Cardiac fibroblast (primary cell): ENCODE results near the gene DDX6.
"Not testable (repeated sequence)": the region's sequence is repeated elsewhere in the genome, so short reads cannot be mapped to it uniquely, and the experiment has no call there.

Experiments used
- DNase-seq, 2 donors: peaks; one replicate each; pipeline versions ENCODE4 v3.0.0 to v3.0.0-alpha.2; 2010; ENCODE audit warnings: low read depth in 2 of 2
- H3K4me3 ChIP-seq, 2 donors: replicated peaks in 1 of 2; 1 replicate in 1 of 2; 2 replicates in 1 of 2; pipeline ENCODE4 v1.5.1; 2011; ENCODE audit warnings: low read depth in 2 of 2, low read length in 2 of 2, mild to moderate bottlenecking in 2 of 2, moderate library complexity in 1 of 2
- CTCF ChIP-seq: IDR thresholded peaks from one replicate; pipeline ENCODE4 v1.5.1; 2011; ENCODE audit warnings: low read depth, mild to moderate bottlenecking, low read length, inconsistent platforms

The DDX6 gene

DNA sequence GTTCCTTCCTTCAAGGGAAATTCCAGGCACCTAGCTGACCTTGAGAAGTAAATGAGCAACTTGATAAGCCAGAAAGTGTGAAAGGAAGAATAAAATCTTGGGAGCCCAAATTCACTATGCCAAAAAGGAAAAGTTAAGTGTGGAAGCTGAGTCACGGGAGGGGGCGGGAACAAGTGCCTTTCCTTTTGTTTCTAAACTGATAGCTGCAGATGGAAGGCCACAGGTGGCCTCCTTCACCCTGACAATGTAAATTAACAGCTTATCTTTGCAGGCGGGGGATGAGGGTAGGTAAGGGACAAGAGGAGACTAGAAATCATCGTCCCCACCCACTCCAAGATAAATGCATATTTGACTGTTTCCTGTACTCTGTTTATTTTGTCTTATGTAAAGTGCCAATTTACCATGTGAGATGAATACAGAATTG, 75.1 kb downstream of the DDX6 start:
- DNase-seq = peak in 1 of 2 donors; percentile 16
- no peak for TF ChIP-seq CTCF
- H3K4me3 ChIP-seq = no peak overlapping the region

DNA sequence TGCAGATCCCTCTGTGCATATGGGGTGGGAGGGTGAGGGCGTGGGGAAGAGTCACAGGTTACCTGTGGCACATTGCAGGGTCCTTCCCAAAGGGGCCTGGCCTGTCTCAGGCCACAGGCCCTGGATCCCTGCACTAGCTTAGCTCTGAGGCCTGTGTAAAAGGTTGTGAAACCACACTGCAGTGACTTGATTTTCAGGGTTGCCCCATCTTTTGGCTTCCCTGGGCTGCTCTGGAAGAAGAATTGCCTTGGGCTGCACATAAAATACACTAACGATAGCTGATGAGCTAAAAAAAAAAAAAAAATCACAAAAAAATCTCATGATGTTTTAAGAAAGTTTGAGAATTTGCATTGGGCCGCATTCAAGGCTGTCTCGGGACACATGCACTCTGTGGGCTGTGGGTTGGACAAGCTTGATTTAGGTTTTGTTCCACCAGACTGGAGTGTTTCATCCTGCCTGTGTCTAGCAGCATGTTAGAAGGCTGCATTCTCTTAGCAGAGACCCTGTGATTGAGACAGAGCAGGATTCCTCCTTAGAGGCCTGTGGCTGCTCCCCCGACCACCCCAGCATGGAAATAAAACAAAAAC, 75.6 kb downstream of the DDX6 start:
- TF ChIP-seq CTCF = no peak
- no peak overlapping the region for H3K4me3 ChIP-seq
- peak in 1 of 2 donors; percentile 52 for DNase-seq

DNA sequence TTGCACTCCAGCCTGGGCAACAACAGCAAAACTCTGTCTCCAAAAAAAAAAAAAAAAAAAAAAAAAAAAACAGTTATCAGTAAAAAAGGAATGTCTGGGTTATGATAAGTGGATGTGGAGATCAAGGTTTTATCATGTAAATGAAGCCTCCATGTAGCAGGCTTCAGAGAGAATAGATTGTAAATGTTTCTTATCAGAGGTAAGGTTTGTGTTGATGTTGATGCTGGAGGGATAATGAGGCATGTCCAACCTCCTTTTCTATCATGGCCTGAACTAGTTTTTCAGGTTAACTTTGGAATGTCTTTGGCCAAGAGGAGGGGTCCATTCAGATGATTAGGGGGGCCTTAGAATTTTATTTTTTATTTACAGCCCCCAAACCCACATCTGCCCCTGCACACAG, 76.1 kb downstream of the DDX6 start:
- DNase-seq = no peak
- no peak overlapping the region for H3K4me3 ChIP-seq
- no peak for TF ChIP-seq CTCF

GRCh38 chr11:118714416-118714815, 76.5 kb downstream of the DDX6 start:
- not testable (repeated sequence) for H3K4me3 ChIP-seq, DNase-seq

- H3K4me3 ChIP-seq = no peak overlapping the region
- no peak for DNase-seq
- no peak for TF ChIP-seq CTCF
Measured at GRCh38 chr11:118708296-118708695, 82.7 kb downstream of the DDX6 start.

DNA sequence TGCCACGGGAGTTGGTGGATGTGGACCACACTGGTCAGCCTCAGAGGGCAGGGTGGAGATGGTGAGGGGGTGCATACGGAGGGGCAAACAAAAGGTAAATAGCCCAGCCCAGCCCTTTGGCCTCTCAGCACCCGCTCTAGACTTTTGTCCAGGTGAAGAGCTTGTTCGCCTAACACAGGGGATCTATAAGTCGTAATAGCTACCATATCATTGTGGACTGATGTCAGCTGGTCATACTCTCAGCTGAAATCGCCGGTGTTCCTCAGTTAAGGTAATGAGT, 84.5 kb downstream of the DDX6 start:
- H3K4me3 ChIP-seq = no peak overlapping the region
- no peak for DNase-seq
- no peak for TF ChIP-seq CTCF

GRCh38 chr11:118705791-118706545, 85.0 kb downstream of the DDX6 start:
- no peak for TF ChIP-seq CTCF
- DNase-seq = peak in 1 of 2 donors; percentile 6
- H3K4me3 ChIP-seq = no peak overlapping the region
